PC-3 (cell line): ENCODE data around the gene CKAP2. TPM values are rescaled to one million over a fixed set of nuclear protein-coding genes. Genes with fewer than 3 reads are reported as not detected.

Experiments
- total RNA-seq: library from RNA; depleted of rRNA; stranded (reverse); fragments of >200 nt; gene quantifications from 2 replicates; pipeline ENCODE4 v1.2.3, GENCODE V29; 2014; rRNA removed

Gene CKAP2
- total RNA-seq, 1 experiment from 2014 or later: 30.7 TPM

Other genes starting within 250 kb of the CKAP2 start
- 1.0 and 1.3 TPM in 2 replicates for gene THSD1, start 49.3 kb upstream of the CKAP2 start, total RNA-seq
- 10.1 and 11.1 TPM in 2 replicates for gene VPS36, start 4.8 kb upstream of the CKAP2 start, total RNA-seq
- 3.4 and 6.2 TPM in 2 replicates for gene HNRNPA1L2, start 187.0 kb downstream of the CKAP2 start, total RNA-seq
- 26.0 and 29.3 TPM in 2 replicates for gene SUGT1, start 197.4 kb downstream of the CKAP2 start, total RNA-seq